ENCODE results near the gene ZNF385A. TPM values are rescaled to one million over a fixed set of nuclear protein-coding genes. Genes with fewer than 3 reads are reported as not detected.

The ZNF385A gene
- total RNA-seq, 1 experiment from 2014 or later = 5.4 TPM

DNA sequence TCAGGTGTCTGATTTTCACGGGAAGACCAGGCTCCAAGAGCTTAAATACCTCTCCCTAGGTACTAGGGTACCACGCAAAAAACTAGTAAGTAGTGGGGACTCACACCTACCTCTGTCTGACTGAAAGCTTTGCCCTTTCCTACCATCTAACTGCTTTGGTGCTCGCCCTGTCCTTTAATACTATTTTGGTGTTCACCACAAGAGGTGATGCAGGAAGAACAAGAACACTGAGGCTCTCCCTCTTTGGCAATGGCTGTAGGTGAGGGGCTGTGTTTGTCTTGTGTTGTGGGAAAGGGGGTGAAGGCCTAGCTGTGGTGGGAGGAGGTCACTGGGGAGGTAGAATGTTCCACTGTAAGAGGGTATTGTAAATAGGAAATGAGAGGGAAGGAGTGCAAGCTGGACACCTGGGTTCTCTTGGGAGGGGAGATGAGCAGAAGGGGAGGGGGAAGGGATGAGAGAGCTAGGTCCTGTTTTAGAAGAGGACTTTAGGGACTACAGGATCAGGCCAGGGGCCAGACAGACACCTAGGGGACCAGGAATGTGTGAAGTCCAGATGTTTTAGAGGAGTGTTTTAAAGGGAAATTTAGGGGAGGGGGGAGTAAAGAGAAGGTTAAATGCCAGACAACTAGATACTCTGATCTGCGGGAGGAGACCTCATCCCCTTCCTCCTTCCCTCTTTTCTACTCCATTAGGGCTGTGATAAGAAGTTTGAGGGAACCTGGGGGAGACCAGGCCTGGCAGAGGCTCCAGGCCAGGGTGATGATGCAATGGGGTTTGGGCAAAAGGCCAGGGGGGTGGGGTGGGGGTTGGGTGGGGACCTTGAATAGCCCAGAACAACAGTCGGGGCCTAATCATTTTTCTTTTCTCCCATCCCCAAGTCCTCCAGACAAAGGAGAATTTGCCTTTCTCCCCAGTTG, 32.4 kb upstream of the ZNF385A start:
- DNase-seq (ENCODE audit: low read depth) = no peak

- DNase-seq (ENCODE audit: low read depth) = no peak
These were observed 30.8 kb upstream of the ZNF385A start for GRCh38 chr12:54415221-54415929.

- peak; percentile 82 for DNase-seq (ENCODE audit: low read depth)
These were observed 29.0 kb upstream of the ZNF385A start for GRCh38 chr12:54413284-54414190.

DNA sequence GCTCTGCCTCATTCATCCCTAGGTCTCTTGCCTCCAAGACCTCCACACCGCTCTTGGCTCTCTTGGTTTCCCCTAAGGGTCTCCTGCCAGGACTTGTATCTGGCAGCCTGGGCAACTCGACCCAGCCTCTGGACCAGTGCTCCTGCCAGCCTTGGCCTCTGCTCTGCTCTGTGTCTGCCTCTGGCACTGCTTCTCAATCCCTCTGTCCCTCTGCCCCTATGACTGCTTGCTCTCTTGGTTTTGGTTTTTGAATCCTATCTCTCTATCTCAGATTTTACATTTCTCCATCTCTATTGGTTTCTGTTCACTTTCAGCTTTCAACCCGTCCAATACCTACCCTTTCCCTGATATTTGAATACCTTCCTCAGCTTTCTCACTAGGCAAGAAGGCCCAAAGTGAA, 28.3 kb upstream of the ZNF385A start:
- no peak for DNase-seq (ENCODE audit: low read depth)

GRCh38 chr12:54412348-54412747, 27.8 kb upstream of the ZNF385A start:
- DNase-seq (ENCODE audit: low read depth) = no peak

DNA sequence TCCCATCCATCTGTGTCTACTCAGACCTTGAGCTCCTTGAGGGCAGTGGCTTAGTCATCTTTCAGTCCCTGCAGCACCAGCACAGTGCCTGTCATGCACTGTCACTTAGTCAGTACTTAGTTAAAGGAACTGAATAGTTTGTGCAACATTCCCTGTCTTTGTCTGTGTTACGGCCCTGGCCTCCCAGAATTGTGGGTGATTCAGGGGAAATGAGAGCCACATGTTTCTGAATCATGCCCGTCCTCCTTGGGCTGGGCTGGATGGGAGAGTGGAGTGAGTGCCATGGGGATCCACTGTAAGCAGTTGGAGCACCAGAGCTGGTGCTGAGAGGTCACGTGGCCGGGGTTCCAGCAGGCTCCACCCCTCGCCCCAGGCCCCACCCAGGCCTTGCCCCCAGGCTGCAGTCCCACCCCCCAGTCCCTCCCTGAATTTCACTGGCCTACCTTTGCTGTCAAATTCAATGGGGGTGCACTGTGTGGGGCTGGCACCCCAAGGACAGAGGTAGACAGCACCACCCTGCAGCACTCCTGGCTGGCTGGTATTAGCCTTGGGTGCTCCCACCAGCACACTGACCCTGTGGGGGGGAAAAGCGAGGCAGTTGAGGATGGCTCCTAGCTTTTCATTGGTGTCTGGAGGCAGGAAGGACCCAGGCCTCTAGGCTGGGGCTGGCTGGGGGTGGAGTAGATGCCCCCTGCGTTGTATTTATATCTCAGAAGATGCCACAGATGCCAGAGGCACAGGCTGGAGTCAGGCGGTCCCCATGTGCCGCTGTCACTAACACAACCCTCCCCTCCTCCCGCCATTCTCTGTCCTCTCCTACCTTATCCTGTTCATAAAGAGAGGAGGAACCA, 27.1 kb upstream of the ZNF385A start:
- peak; percentile 99 for DNase-seq (ENCODE audit: low read depth)

GRCh38 chr12:54409267-54409666, 24.7 kb upstream of the ZNF385A start:
- no peak for DNase-seq (ENCODE audit: low read depth)

GRCh38 chr12:54407183-54407905, 22.8 kb upstream of the ZNF385A start:
- DNase-seq (ENCODE audit: low read depth) = no peak

- no peak for DNase-seq (ENCODE audit: low read depth)
These were observed 21.0 kb upstream of the ZNF385A start for GRCh38 chr12:54405573-54405972.

DNA sequence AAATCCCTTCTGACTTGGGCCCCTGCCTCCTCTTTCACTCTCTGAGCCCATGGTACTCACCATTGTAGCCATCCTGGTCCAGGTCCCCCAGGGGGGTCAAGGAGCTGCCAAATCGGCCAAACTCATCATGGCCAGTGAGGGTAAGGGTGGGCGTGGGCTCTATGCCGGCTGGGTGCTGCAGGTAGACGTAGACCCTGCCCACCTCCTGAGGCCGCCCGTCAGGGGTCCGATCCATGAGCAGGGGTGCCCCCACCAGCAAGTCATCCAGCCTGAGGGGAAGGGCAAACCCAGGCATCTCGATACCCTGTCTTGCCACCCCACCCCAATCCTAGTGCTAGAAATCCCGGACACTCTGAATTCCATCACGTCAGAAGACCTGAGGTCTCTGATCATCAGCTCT, 20.6 kb upstream of the ZNF385A start:
- DNase-seq (ENCODE audit: low read depth) = no peak

DNA sequence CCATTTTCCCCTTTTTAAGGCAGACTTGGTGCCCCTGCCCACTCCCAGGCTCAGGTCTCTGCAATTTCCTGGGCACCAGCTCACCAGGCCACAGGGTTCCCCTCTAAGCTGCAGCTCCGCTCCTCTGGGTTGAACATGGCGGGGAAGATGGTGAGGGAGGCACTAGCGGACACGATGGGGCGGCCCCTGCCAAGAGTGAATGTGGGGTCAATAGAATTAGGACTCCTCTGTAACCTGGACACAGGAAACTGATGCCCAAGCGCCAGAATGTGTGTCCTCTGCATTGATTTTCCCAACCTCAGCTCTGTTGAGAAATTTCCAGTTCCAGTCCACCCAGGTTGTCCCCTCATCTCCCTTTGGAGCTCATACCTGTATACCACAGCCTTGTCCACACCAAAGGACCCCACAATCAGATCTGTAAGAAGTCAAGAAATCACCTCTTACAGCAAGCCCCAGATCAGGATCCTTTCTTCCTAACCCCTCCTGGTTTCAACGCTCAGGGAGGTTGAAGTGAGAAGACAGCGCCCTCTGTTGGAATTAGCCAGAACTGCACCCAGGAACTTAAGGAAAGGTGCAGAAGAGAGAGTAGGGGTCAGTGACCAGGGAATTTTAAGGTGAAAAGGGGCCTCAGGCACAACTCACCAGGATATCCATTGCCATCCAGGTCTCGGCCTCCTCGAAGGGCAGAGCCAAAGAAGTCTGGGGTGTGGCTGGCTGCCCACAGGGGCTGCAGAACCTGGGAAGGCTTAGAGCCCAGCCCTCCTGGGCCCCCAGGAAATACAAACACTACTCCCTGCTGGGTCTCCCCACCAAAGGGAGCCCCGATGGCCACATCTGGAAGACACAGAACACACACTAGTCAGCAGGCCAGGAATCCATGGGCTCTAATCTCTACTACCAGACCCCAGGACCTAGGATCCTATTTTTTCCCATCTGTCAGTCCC, 19.8 kb upstream of the ZNF385A start:
- peak; percentile 46 for DNase-seq (ENCODE audit: low read depth)

DNA sequence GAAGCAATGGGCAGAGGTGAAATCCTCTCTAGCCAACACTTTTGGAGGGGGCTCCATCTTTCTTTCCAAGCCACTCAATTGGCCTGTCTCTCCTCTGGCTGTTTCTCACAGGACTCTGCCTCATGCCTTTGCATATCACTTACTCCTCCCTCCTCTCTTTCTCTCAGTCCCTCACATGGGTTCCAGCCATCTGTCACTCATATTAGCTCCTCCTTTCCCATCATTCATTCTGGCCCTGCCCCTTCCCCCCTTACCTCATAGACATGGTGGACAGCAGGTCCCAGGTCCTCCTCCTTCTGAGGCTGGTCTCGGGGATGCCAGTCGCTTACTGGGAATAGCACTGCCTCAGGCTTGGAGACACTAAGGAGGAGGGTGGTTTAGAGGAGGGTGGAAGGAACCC, 16.6 kb upstream of the ZNF385A start:
- DNase-seq (ENCODE audit: low read depth) = no peak

- DNase-seq (ENCODE audit: low read depth) = peak; percentile 80
These were observed 14.7 kb upstream of the ZNF385A start for GRCh38 chr12:54398995-54399793.

GRCh38 chr12:54398218-54398617, 13.7 kb upstream of the ZNF385A start:
- no peak for DNase-seq (ENCODE audit: low read depth)

GRCh38 chr12:54397157-54397556, 12.6 kb upstream of the ZNF385A start:
- DNase-seq (ENCODE audit: low read depth) = no peak

GRCh38 chr12:54395545-54395944, 11.0 kb upstream of the ZNF385A start:
- DNase-seq (ENCODE audit: low read depth) = no peak

GRCh38 chr12:54394986-54395385, 10.5 kb upstream of the ZNF385A start:
- DNase-seq (ENCODE audit: low read depth) = no peak

DNA sequence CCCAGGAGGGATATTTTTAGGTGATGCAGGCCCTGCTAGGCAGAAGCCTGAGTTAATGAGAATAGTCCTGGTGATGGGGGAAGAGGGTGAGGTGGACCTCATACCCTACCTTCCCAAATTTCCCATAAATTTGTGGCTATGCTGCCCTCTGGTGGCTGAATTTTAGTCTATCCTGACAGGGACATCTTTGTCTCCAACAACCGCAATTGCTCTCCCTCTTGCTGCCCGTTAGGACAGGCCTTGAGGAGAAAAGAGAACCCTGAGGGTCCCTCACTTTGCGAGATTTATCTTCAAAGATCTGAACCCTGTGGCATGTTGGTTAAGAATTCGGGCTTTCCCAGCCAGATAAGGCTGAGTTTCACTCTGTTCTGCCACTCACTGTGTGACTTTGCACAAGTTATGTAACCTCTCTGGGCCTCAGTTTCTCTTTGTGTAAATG, 9.8 kb upstream of the ZNF385A start:
- DNase-seq (ENCODE audit: low read depth) = peak; percentile 41

Measured in HT1080 (cell line).